Measurements from ENCODE around the gene HARS1.

DNA sequence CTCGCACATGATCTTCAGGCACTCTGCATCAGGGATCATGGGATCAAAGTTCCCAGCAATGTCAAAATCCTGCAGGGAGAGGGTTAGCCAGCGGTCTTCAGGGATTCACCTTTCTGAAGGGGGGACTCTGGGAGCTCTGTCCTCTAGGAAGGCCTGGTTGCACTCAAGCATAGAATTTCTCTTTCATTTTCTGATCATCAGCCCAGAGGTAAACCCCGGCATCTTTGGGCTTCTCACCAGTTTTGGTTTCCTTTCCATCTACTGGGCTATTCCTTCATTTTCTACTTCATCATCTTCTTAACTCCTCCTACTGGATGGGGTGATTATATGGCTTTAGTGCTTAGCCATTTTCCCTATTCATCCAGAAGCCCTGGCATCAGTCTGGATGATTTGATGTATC lies 13.2 kb downstream of the HARS1 start:
- TF ChIP-seq, protein P1, sequence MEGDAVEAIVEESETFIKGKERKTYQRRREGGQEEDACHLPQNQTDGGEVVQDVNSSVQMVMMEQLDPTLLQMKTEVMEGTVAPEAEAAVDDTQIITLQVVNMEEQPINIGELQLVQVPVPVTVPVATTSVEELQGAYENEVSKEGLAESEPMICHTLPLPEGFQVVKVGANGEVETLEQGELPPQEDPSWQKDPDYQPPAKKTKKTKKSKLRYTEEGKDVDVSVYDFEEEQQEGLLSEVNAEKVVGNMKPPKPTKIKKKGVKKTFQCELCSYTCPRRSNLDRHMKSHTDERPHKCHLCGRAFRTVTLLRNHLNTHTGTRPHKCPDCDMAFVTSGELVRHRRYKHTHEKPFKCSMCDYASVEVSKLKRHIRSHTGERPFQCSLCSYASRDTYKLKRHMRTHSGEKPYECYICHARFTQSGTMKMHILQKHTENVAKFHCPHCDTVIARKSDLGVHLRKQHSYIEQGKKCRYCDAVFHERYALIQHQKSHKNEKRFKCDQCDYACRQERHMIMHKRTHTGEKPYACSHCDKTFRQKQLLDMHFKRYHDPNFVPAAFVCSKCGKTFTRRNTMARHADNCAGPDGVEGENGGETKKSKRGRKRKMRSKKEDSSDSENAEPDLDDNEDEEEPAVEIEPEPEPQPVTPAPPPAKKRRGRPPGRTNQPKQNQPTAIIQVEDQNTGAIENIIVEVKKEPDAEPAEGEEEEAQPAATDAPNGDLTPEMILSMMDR (IDR thresholded peaks at IDR 0.05; ENCODE audit: borderline replicate concordance, extremely low read depth, low read length, poor library complexity, severe bottlenecking): no peak
- no peak for TF ChIP-seq EZH2 (IDR thresholded peaks at IDR 0.05; ENCODE audit: borderline replicate concordance, low read depth, low read length, severe bottlenecking)

All from DND-41 (cell line).